ENCODE data around the gene DGKH.

GRCh38 chr13:42107421-42107820, 59.0 kb downstream of the DGKH start:
- TF ChIP-seq, protein P1, sequence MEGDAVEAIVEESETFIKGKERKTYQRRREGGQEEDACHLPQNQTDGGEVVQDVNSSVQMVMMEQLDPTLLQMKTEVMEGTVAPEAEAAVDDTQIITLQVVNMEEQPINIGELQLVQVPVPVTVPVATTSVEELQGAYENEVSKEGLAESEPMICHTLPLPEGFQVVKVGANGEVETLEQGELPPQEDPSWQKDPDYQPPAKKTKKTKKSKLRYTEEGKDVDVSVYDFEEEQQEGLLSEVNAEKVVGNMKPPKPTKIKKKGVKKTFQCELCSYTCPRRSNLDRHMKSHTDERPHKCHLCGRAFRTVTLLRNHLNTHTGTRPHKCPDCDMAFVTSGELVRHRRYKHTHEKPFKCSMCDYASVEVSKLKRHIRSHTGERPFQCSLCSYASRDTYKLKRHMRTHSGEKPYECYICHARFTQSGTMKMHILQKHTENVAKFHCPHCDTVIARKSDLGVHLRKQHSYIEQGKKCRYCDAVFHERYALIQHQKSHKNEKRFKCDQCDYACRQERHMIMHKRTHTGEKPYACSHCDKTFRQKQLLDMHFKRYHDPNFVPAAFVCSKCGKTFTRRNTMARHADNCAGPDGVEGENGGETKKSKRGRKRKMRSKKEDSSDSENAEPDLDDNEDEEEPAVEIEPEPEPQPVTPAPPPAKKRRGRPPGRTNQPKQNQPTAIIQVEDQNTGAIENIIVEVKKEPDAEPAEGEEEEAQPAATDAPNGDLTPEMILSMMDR (IDR thresholded peaks at IDR 0.05): no peak
- no peak for TF ChIP-seq POLR2A (IDR thresholded peaks at IDR 0.05)
- no peak for TF ChIP-seq EP300 (IDR thresholded peaks at IDR 0.05)

Data from ovary (tissue), 3 donors.